Hematopoietic multipotent progenitor cell treated with erythropoietin and hydrocortisone succinate and interleukin-3 and kit ligand, for 4 days (in vitro differentiated cells): ENCODE data around the gene ST8SIA5.

Source experiments
- DNase-seq: peaks from one replicate; pipeline ENCODE4 v3.0.0-alpha.2; 2015

Gene ST8SIA5

GRCh38 chr18:46704816-46705215 is 52.0 kb downstream of the ST8SIA5 start:
- no peak for DNase-seq

GRCh38 chr18:46704189-46704588 is 52.7 kb downstream of the ST8SIA5 start:
- no peak for DNase-seq

GRCh38 chr18:46702471-46702870 is 54.4 kb downstream of the ST8SIA5 start:
- DNase-seq = no peak

GRCh38 chr18:46700066-46700824 is 56.6 kb downstream of the ST8SIA5 start:
- no peak for DNase-seq

- DNase-seq = no peak
Observed at GRCh38 chr18:46696702-46697101, 60.2 kb downstream of the ST8SIA5 start.

GRCh38 chr18:46696268-46696667 is 60.6 kb downstream of the ST8SIA5 start:
- no peak for DNase-seq

GRCh38 chr18:46693996-46694395 is 62.9 kb downstream of the ST8SIA5 start:
- DNase-seq = no peak

- no peak for DNase-seq
Observed at GRCh38 chr18:46688853-46689525, 67.9 kb downstream of the ST8SIA5 start.

- no peak for DNase-seq
Observed at GRCh38 chr18:46686186-46686585, 70.7 kb downstream of the ST8SIA5 start.

GRCh38 chr18:46683252-46683651 is 73.6 kb downstream of the ST8SIA5 start:
- DNase-seq = no peak

- no peak for DNase-seq
Observed at GRCh38 chr18:46680784-46681695, 75.8 kb downstream of the ST8SIA5 start.

- no peak for DNase-seq
Observed at GRCh38 chr18:46679846-46680598, 76.8 kb downstream of the ST8SIA5 start.

- DNase-seq = peak; percentile 12
Observed at GRCh38 chr18:46678785-46679399, 78.0 kb downstream of the ST8SIA5 start.

- DNase-seq = no peak
Observed at GRCh38 chr18:46678041-46678440, 78.8 kb downstream of the ST8SIA5 start.

- peak; percentile 15 for DNase-seq
Observed at GRCh38 chr18:46677611-46678010, 79.2 kb downstream of the ST8SIA5 start.

GRCh38 chr18:46676182-46676835 is 80.5 kb downstream of the ST8SIA5 start:
- no peak for DNase-seq

GRCh38 chr18:46675112-46675511 is 81.7 kb downstream of the ST8SIA5 start:
- no peak for DNase-seq

GRCh38 chr18:46672062-46672970 is 84.5 kb downstream of the ST8SIA5 start:
- peak; percentile 55 for DNase-seq

GRCh38 chr18:46668694-46669093 is 88.2 kb downstream of the ST8SIA5 start:
- DNase-seq = no peak

GRCh38 chr18:46668135-46668534 is 88.7 kb downstream of the ST8SIA5 start:
- no peak for DNase-seq

GRCh38 chr18:46663539-46663938 is 93.3 kb downstream of the ST8SIA5 start:
- no peak for DNase-seq
